ENCODE results near the gene RPL5. TPM values are rescaled to one million over a fixed set of nuclear protein-coding genes. Genes with fewer than 3 reads are reported as not detected.

The RPL5 gene
- total RNA-seq, 1 experiment from 2014 or later, result 1,480 TPM

GRCh38 chr1:92839442-92839841, 7.6 kb downstream of the RPL5 start (continued):
- TF ChIP-seq REST (IDR thresholded peaks at IDR 0.05; ENCODE audit: low read depth) (no peak), SRF (IDR thresholded peaks at IDR 0.05; ENCODE audit: low read depth) (no peak)

- H4K20me1 ChIP-seq (ENCODE audit: insufficient read depth), result peaks cover 75% of the 10 kb centered on the region
- BruUV-seq (replicated peaks), result no TSS peak
Measured at GRCh38 chr1:92840600-92840999, 8.8 kb downstream of the RPL5 start.

More at GRCh38 chr1:92840600-92840999, 8.8 kb downstream of the RPL5 start:
- intact Hi-C loops (cut with micrococcal nuclease), result no loop called here
- Histone ChIP-seq H3K27me3 (ENCODE audit: insufficient read depth, low read length) (no peaks in the 10 kb centered on the region), H3K4me2 (ENCODE audit: low read length) (no peak overlapping the region), H3K4me1 (ENCODE audit: control insufficient read depth in 1 of 2, insufficient read depth in 2 of 2, low read length in 2 of 2) (no peaks in the 10 kb centered on the region), H3K9me2 (ENCODE audit: insufficient read depth) (no peaks in the 10 kb centered on the region), H3K79me2 (ENCODE audit: insufficient read depth, low read length) (peaks cover 58% of the 10 kb centered on the region), H2AFZ (ENCODE audit: low read depth, low read length, poor library complexity, severe bottlenecking) (no peak overlapping the region), H3K9ac (ENCODE audit: low read length) (no peak overlapping the region), H3K4me3 (replicated peaks in 1 of 2; ENCODE audit: low read depth in 1 of 2, low read length in 2 of 2) (no peak overlapping the region), H3K9me3 (ENCODE audit: control insufficient read depth in 1 of 2, insufficient read depth in 1 of 2, low read depth in 1 of 2, low read length in 2 of 2) (no peaks in the 10 kb centered on the region), H3K36me3 (ENCODE audit: control insufficient read depth in 1 of 2, insufficient read depth in 2 of 2, low read length in 2 of 2) (peaks cover 66 to 76% of the 10 kb centered on the region in 2 experiments), H3K27ac (ENCODE audit: low read depth, low read length) (no peak overlapping the region)
- ATAC-seq, result no peak
- RAD21 ChIA-PET (ENCODE audit: low non-redundant PET in 1 of 2, low total read pairs in 2 of 2, uncharacterized antibody in 2 of 2, unreplicated experiment in 2 of 2), result no interaction called here
- TF ChIP-seq YY1 (IDR thresholded peaks at IDR 0.05; ENCODE audit: extremely low read depth, insufficient replicate concordance, low read depth, low read length) (no peak), EGR1 (IDR thresholded peaks at IDR 0.05; ENCODE audit: low read depth) (no peak), ZBTB33 (IDR thresholded peaks at IDR 0.05; ENCODE audit: extremely low read depth, insufficient replicate concordance, low read length) (no peak), ATF3 (IDR thresholded peaks at IDR 0.05) (no peak), FOSL1 (IDR thresholded peaks at IDR 0.05; ENCODE audit: low read depth) (no peak), TCF7L2 (IDR thresholded peaks at IDR 0.05; ENCODE audit: borderline replicate concordance, extremely low read depth, insufficient read depth, insufficient read length) (no peak), MAX (IDR thresholded peaks at IDR 0.05) (no peak), CEBPB (IDR thresholded peaks at IDR 0.05; ENCODE audit: low read depth) (no peak)
- POLR2A ChIA-PET, result interaction anchor here (0.9 kb wide), 1 partner anchor 9 kb away, joined by 4 read pairs; the partner anchor contains the start of gene RPL5
- CTCF ChIA-PET, result interaction anchor here (1.6 kb wide), 1 partner anchor 9 kb away, joined by 5 read pairs; the partner anchor contains the start of gene RPL5
- DNase-seq (ENCODE audit: low read depth, low spot score), result no peak

All from HCT116 (cell line).